Bronchial epithelial cell (primary cell): ENCODE results near the gene SNCA. TPM values are rescaled to one million over a fixed set of nuclear protein-coding genes. Genes with fewer than 3 reads are reported as not detected.

Experiments
- DNase-seq: peaks from one replicate; pipeline ENCODE4 v3.0.0-alpha.2; 2010; ENCODE audit warnings: low read depth
- FAIRE-seq: peaks from 2 replicates; lab custom pipeline; 2011; peaks lifted over from hg19 to GRCh38; lab: Jason Lieb, UNC
- H3K27me3 ChIP-seq: 2 replicates; pipeline ENCODE4 v1.5.1; 2011; ENCODE audit warnings: low read length; ENCODE audit not compliant: control insufficient read depth, insufficient read depth
- H3K36me3 ChIP-seq: 2 replicates; pipeline ENCODE4 v1.5.1; 2011; ENCODE audit warnings: low read length; ENCODE audit not compliant: control insufficient read depth, insufficient read depth
- H3K4me3 ChIP-seq: 2 replicates; pipeline ENCODE4 v1.5.1; 2011; ENCODE audit warnings: mild to moderate bottlenecking, low read depth, low read length, control low read depth
- CTCF ChIP-seq: IDR thresholded peaks from 2 replicates; pipeline ENCODE4 v1.5.1; 2011; ENCODE audit warnings: mild to moderate bottlenecking, moderate library complexity, low read length, control low read depth, inconsistent platforms; ENCODE audit not compliant: insufficient read depth, severe bottlenecking
- total RNA-seq: library from RNA; depleted of rRNA; stranded (reverse); fragments of >200 nt; gene quantifications from 2 replicates; pipeline ENCODE4 v1.2.1, GENCODE V29; 2014

Gene SNCA
- total RNA-seq, 1 donor from 2014 or later: 31.6 TPM

GRCh38 chr4:89834486-89835209 is 2.3 kb downstream of the SNCA start:
- no peak for DNase-seq
- no peak for FAIRE-seq
- Histone ChIP-seq H3K36me3 (peaks cover 4% of the 10 kb centered on the region), H3K27me3 (no peaks in the 10 kb centered on the region), H3K4me3 (no peak overlapping the region)
- no peak for TF ChIP-seq CTCF

- Histone ChIP-seq H3K27me3 (no peaks in the 10 kb centered on the region), H3K36me3 (peaks cover 3% of the 10 kb centered on the region), H3K4me3 (no peak overlapping the region)
- no peak for TF ChIP-seq CTCF
- DNase-seq (peak; percentile 81), FAIRE-seq (peak; percentile 75)
Observed at GRCh38 chr4:89829470-89830138, 7.4 kb downstream of the SNCA start.

GRCh38 chr4:89823416-89823815 is 13.5 kb downstream of the SNCA start:
- no peak for TF ChIP-seq CTCF
- peak; percentile 64 for DNase-seq
- no peak for FAIRE-seq
- no peak overlapping the region for H3K4me3 ChIP-seq
- no peaks in the 10 kb centered on the region for H3K27me3 ChIP-seq
- no peaks in the 10 kb centered on the region for H3K36me3 ChIP-seq

GRCh38 chr4:89821612-89822011 is 15.3 kb downstream of the SNCA start:
- no peak for TF ChIP-seq CTCF
- no peak for FAIRE-seq

GRCh38 chr4:89820010-89820409 is 17.0 kb downstream of the SNCA start:
- Histone ChIP-seq H3K36me3 (no peaks in the 10 kb centered on the region), H3K4me3 (no peak overlapping the region), H3K27me3 (no peaks in the 10 kb centered on the region)
- DNase-seq (no peak), FAIRE-seq (no peak)
- TF ChIP-seq CTCF: no peak

More at GRCh38 chr4:89821612-89822011, 15.3 kb downstream of the SNCA start:
- Histone ChIP-seq H3K36me3 (no peaks in the 10 kb centered on the region), H3K27me3 (no peaks in the 10 kb centered on the region), H3K4me3 (no peak overlapping the region)
- DNase-seq: no peak
